ENCODE results near the gene OBP2A. TPM values are rescaled to one million over a fixed set of nuclear protein-coding genes. Genes with fewer than 3 reads are reported as not detected.

The OBP2A gene
- polyA plus RNA-seq, 1 experiment: not detected

GRCh38 chr9:135504262-135505243, 41.4 kb upstream of the OBP2A start:
- Histone ChIP-seq H3K27ac (ENCODE audit: low read depth, low read length) (no peak overlapping the region), H3K9me3 (ENCODE audit: control insufficient read depth, insufficient read depth, low read length) (peaks cover 3% of the 10 kb centered on the region; the same call in 1 of the 2 replicates), H3K27me3 (ENCODE audit: control insufficient read depth, insufficient read depth, low read length) (no peaks in the 10 kb centered on the region), H3K4me3 (ENCODE audit: low read depth, low read length) (no peak overlapping the region)
- POLR2A ChIA-PET: interaction anchor here (0.5 kb wide), 1 partner anchor 126 kb away, joined by 3 read pairs; no protein-coding TSS in a partner anchor
- no peak for DNase-seq (ENCODE audit: low read depth, low spot score)
- CTCF ChIA-PET: interaction anchor here (0.7 to 1.9 kb wide), 10 partner anchors 8 to 97 kb away, joined by 3 to 6 read pairs (median 4); no protein-coding TSS in a partner anchor
- TF ChIP-seq, protein P1, sequence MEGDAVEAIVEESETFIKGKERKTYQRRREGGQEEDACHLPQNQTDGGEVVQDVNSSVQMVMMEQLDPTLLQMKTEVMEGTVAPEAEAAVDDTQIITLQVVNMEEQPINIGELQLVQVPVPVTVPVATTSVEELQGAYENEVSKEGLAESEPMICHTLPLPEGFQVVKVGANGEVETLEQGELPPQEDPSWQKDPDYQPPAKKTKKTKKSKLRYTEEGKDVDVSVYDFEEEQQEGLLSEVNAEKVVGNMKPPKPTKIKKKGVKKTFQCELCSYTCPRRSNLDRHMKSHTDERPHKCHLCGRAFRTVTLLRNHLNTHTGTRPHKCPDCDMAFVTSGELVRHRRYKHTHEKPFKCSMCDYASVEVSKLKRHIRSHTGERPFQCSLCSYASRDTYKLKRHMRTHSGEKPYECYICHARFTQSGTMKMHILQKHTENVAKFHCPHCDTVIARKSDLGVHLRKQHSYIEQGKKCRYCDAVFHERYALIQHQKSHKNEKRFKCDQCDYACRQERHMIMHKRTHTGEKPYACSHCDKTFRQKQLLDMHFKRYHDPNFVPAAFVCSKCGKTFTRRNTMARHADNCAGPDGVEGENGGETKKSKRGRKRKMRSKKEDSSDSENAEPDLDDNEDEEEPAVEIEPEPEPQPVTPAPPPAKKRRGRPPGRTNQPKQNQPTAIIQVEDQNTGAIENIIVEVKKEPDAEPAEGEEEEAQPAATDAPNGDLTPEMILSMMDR (IDR thresholded peaks at IDR 0.05; ENCODE audit: low read depth, low read length): peak; percentile 69

DNA sequence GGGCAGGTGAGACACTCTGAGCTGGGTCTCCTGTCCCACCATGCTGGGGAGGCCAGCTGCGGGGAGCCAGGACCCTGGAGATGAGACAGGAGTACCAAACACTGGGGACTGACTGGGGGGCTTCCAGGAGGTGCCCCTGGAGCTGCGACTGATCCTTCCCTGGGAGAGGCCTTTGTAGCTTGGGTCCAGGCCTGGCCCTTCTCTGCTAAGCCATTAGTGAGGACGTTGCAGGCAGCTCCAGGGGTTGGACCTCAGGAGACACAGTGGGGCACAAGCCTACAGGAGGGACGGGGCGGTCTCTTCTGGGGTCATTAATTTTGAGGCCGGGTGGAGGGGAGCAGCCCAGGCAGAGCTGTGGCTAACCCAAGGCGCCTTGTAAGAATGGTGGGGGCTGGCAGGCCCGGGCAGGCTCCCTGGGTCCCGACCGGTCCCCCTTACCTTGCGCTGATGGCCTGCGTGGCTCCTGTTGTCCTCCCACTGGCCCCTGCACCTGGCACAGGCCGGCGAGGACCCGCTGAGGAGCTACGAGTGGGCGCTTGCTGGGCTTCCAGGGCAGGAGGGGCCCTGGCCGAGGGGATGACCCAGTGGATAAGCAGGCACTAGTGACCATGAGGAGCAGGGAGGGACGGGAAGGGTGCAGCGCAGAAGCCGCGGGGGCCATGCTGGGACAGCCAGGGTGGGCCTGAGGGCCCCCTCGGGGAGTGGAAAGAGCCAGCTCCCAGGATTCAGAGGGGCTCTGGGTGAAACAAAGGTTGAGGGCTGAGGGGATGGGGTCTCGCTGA, 40.3 kb upstream of the OBP2A start:
- Histone ChIP-seq H3K9me3 (ENCODE audit: control insufficient read depth, insufficient read depth, low read length) (peaks cover 3% of the 10 kb centered on the region; the same call in 1 of the 2 replicates), H3K4me3 (ENCODE audit: low read depth, low read length) (no peak overlapping the region), H3K27me3 (ENCODE audit: control insufficient read depth, insufficient read depth, low read length) (no peaks in the 10 kb centered on the region), H3K27ac (ENCODE audit: low read depth, low read length) (no peak overlapping the region)
- ChIA-PET POLR2A (interaction anchor here (0.6 kb wide), 1 partner anchor 1872 kb away, joined by 3 read pairs; no protein-coding TSS in a partner anchor), CTCF (interaction anchor here (0.7 to 1.2 kb wide), 6 partner anchors 12 to 96 kb away, joined by 3 to 6 read pairs (median 4); no protein-coding TSS in a partner anchor)
- DNase-seq (ENCODE audit: low read depth, low spot score): no peak
- TF ChIP-seq, protein P1 (IDR thresholded peaks at IDR 0.05; ENCODE audit: low read depth, low read length): no peak

DNA sequence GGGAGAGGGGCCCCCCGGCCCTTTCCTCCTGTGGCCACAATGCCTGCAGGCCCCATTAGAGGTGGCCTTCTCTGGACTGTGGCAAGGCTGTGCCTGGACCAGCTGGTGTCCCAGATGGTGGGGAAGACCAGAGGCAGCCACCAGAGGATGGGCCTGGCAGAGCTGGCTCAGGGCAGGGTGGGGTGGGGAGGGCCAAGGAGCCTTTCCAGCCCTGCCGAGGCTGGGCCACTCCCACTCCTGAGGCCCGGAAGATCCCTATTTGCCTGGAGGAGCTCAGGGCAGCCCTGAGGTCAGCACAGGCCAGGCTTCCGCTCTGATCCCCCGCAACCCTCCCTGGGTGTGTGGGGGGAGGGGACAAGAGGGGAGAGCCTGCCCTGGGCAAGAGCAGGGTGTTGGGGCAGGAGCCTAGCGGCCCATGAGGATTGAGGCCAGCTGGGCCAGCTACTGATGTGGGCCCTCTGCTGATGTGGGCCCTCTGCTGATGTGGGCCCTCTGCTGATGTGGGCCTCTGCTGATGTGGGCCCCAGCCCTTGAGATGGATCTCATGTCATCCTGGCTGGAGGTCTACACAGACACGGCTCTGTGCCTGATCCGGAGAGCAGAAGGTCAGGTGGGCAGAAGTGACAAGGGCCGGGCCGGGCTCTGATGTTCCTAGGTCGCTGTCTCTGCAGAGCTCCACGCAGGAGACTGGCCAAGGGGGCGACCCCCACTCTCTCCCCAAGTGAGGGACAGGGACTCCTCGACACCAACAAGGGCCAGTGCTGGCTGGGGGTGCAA, 39.4 kb upstream of the OBP2A start:
- TF ChIP-seq, protein P1 (IDR thresholded peaks at IDR 0.05; ENCODE audit: low read depth, low read length): no peak
- ChIA-PET POLR2A (no interaction called here), CTCF (no interaction called here)
- DNase-seq (ENCODE audit: low read depth, low spot score): no peak
- peaks cover 3% of the 10 kb centered on the region; the same call in 1 of the 2 replicates for H3K9me3 ChIP-seq (ENCODE audit: control insufficient read depth, insufficient read depth, low read length)
- H3K27me3 ChIP-seq (ENCODE audit: control insufficient read depth, insufficient read depth, low read length): no peaks in the 10 kb centered on the region
- no peak overlapping the region for H3K27ac ChIP-seq (ENCODE audit: low read depth, low read length)
- no peak overlapping the region for H3K4me3 ChIP-seq (ENCODE audit: low read depth, low read length)

- DNase-seq (ENCODE audit: low read depth, low spot score): no peak
- Histone ChIP-seq H3K9me3 (ENCODE audit: control insufficient read depth, insufficient read depth, low read length) (peaks cover 3% of the 10 kb centered on the region; the same call in 1 of the 2 replicates), H3K4me3 (ENCODE audit: low read depth, low read length) (no peak overlapping the region), H3K27ac (ENCODE audit: low read depth, low read length) (no peak overlapping the region), H3K27me3 (ENCODE audit: control insufficient read depth, insufficient read depth, low read length) (no peaks in the 10 kb centered on the region)
- POLR2A ChIA-PET: no interaction called here
- CTCF ChIA-PET: no interaction called here
- TF ChIP-seq, protein P1 (IDR thresholded peaks at IDR 0.05; ENCODE audit: low read depth, low read length): no peak
Measured at GRCh38 chr9:135507104-135508035, 38.6 kb upstream of the OBP2A start.

All from AG04450 (cell line).